Breast epithelium (tissue), 3 donors: ENCODE data around the gene TLR6.

Experiments used
- POLR2A ChIP-seq: fragments of 450-650 bp; IDR thresholded peaks from one replicate; pipeline ENCODE4 v1.6.1; 2016; ENCODE audit warnings: antibody characterized with exemption, mild to moderate bottlenecking, moderate library complexity
- POLR2AphosphoS5 ChIP-seq, 3 donors: sonication (generic); formaldehyde crosslinking; IDR thresholded peaks; one replicate each; pipeline ENCODE4 v1.6.1; 2017; ENCODE audit warnings: antibody characterized with exemption in 3 of 3
- TF ChIP-seq, protein P1 (sequence below), 3 donors: fragments of 450-650 bp; IDR thresholded peaks; one replicate each; pipeline ENCODE4 v1.5.1; 2016 to 2017; ENCODE audit warnings: antibody characterized with exemption in 3 of 3, mild to moderate bottlenecking in 3 of 3, moderate library complexity in 3 of 3

DNA sequence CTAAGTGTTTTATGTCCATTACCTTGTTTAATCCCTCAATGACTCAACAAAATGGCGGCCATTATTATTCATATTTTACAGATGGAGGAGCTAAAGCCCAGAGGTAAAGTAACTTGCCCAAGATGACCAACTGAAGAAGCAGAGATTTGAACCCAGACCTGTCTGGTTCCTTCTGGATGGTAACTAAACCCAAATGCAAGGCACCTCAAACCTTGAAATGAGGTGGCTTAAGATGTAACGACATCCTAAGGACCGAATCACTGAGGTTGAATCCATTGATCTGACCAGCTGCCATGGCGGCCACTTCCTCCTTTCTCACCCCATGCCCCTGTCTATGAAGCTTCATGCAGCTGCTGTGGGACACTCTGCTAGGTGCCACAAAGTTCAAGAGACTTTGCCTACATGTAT, 74.8 kb downstream of the TLR6 start:
- TF ChIP-seq, protein P1, sequence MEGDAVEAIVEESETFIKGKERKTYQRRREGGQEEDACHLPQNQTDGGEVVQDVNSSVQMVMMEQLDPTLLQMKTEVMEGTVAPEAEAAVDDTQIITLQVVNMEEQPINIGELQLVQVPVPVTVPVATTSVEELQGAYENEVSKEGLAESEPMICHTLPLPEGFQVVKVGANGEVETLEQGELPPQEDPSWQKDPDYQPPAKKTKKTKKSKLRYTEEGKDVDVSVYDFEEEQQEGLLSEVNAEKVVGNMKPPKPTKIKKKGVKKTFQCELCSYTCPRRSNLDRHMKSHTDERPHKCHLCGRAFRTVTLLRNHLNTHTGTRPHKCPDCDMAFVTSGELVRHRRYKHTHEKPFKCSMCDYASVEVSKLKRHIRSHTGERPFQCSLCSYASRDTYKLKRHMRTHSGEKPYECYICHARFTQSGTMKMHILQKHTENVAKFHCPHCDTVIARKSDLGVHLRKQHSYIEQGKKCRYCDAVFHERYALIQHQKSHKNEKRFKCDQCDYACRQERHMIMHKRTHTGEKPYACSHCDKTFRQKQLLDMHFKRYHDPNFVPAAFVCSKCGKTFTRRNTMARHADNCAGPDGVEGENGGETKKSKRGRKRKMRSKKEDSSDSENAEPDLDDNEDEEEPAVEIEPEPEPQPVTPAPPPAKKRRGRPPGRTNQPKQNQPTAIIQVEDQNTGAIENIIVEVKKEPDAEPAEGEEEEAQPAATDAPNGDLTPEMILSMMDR (IDR thresholded peaks at IDR 0.05): no peak
- TF ChIP-seq POLR2AphosphoS5 (IDR thresholded peaks at IDR 0.05) (no peak), POLR2A (no peak)
